HL-60/S4 treated with phorbol 12-myristate 13-acetate at 8.2 ng/mL for 4 days and 3 days (cell line): Measurements from ENCODE around the gene KIF26B.
"Not testable (repeated sequence)": the region's sequence is repeated elsewhere in the genome, so short reads cannot be mapped to it uniquely, and the experiment has no call there.

Source experiments
- in situ Hi-C: fragments of 300-500 bp; cut with MboI; formaldehyde crosslinking; loops from 2 replicates; pipeline ENCODE4 v1.15.0; 2022; ENCODE audit warnings: low sequenced_read_pairs

KIF26B gene

DNA sequence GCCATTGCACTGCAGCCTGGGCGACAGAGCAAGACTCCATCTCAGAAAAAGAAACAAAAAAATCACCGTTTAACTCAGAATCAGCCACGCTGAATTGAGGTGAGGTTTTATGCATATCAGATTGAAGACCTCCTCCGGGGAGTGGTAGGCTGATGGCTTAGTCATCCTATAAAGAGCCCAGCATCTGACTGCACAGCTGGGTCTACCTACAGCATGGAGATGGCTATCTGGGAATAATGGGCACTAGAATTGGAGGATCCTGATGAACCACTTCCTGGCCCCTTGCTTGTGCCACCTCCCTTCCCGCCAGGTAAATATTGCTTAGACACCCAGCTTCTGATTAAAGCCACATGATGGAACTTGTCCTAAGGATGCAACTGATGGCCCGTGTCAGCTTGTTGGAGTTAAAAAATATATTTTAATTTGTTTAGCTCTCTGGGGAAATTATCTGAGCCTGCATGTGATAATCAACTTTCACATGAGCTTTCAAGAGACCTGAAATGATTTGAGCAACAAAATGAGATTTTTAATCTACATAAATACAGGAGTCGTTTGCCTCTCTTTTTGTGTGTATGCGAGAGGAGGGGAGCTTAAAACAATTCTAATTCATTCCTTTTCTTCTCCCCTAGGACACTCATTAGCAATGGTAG is 157.2 kb downstream of the KIF26B start:
- in situ Hi-C loops, result no loop called here

- in situ Hi-C loops, result no loop called here
These were observed 158.8 kb downstream of the KIF26B start for GRCh38 chr1:245313576-245313975.

- in situ Hi-C loops, result no loop called here
These were observed 162.0 kb downstream of the KIF26B start for GRCh38 chr1:245316784-245317183.

GRCh38 chr1:245317217-245317616 is 162.4 kb downstream of the KIF26B start:
- in situ Hi-C loops, result no loop called here

DNA sequence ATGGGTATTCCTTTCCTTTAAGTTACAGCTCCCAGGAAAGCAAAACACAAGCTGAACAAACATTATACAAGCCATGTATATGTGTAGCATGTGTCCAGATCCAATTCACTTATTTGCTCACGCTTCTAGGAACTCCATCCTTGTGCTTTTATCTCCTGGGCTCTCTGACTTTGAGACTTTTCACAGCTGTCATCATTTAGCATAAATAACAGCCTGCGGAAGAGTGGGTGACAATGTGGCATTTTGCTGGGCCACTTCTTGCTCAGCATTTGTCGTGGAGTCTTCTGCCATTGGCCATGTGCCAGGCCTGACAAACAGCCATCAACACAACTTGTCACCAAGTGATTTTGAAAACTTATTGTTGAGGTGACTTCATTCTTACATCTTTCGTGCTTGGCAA is 164.3 kb downstream of the KIF26B start:
- in situ Hi-C loops, result no loop called here

DNA sequence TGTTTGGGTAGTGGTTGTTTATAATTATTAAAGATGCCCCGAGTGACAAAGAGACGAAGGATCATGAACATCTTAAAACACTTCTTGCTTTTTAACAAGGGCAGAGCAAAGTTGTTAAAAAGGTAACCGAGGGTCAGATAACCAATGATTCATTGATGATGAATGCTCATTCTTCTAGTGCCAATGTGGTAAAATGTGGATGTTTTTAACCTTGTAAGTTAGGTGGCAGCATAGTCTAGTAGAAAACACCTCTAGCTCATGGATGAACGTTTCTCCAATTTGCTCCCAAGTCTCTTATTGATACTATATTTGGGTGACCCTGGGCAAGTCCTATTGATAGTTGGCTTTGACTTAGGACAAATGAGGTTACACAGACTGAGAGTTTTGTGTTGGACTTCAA is 167.9 kb downstream of the KIF26B start:
- in situ Hi-C loops, result no loop called here

GRCh38 chr1:245323765-245324164 is 169.0 kb downstream of the KIF26B start:
- in situ Hi-C loops, result not testable (repeated sequence)

GRCh38 chr1:245325922-245326795 is 171.4 kb downstream of the KIF26B start:
- in situ Hi-C loops, result no loop called here

- in situ Hi-C loops, result no loop called here
These were observed 172.6 kb downstream of the KIF26B start for GRCh38 chr1:245327360-245327759.

DNA sequence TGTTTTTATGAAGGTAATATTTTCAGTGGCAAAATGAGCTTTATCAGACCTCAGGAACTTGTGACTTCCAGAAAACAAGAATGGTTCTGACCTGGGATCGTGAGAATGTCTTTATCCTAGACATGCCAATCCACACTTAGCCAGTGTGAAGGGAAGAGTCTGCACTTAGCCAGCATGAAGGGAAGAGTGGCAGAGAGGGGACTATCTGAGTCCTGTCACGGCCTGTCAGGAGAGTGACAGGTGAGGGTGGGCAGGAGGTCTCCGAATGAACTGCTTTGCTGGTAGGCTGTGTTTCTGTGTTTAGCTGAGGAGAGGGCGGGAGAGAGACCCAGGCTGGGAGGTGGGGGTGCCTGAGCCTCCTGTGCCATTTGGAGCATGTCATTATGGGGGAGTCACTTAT is 173.1 kb downstream of the KIF26B start:
- in situ Hi-C loops, result no loop called here

DNA sequence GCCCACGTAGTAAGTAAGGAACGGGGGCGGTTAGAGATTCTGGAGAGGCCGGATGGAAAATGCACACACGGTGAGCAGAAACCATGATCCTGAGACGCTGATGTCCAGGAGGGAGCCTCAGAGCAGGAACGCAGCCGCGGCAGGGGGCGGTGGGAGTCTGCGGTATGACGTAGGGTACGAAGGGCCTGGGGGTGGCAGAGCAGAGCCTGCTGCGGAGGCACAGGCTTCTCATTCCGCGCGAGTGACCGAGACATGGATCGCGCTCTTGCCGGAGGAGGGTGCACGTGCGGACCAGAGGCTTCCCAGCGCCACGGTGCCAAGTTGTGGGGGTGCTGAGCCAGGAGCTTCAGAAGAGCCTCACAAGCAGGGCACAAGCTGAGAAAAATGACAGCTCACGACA is 176.2 kb downstream of the KIF26B start:
- in situ Hi-C loops, result no loop called here

- in situ Hi-C loops, result no loop called here
These were observed 177.3 kb downstream of the KIF26B start for GRCh38 chr1:245332085-245332484.

- in situ Hi-C loops, result no loop called here
These were observed 177.7 kb downstream of the KIF26B start for GRCh38 chr1:245332513-245332912.

GRCh38 chr1:245334235-245334634 is 179.4 kb downstream of the KIF26B start:
- in situ Hi-C loops, result no loop called here

GRCh38 chr1:245334827-245335490 is 180.2 kb downstream of the KIF26B start:
- in situ Hi-C loops, result no loop called here

- in situ Hi-C loops, result not testable (repeated sequence)
These were observed 180.9 kb downstream of the KIF26B start for GRCh38 chr1:245335684-245336083.

GRCh38 chr1:245336149-245336983 is 181.6 kb downstream of the KIF26B start:
- in situ Hi-C loops, result no loop called here

DNA sequence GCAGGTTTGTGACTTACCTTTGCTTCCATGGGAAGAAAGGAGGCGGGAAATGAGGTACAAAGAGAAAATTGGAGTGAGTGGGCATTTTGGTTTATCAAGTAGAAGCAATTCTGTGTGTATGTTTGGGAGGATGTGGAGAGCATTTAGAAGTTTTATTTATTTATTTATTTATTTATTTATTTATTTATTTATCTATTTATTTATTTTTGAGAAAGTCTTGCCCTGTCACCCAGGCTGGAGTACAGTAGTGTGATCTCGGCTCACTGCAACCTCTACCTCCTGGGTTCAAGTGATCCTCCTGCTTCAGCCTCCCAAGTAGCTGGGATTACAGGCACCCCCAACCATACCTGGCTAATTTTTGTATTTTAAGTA is 182.2 kb downstream of the KIF26B start:
- in situ Hi-C loops, result not testable (repeated sequence)

DNA sequence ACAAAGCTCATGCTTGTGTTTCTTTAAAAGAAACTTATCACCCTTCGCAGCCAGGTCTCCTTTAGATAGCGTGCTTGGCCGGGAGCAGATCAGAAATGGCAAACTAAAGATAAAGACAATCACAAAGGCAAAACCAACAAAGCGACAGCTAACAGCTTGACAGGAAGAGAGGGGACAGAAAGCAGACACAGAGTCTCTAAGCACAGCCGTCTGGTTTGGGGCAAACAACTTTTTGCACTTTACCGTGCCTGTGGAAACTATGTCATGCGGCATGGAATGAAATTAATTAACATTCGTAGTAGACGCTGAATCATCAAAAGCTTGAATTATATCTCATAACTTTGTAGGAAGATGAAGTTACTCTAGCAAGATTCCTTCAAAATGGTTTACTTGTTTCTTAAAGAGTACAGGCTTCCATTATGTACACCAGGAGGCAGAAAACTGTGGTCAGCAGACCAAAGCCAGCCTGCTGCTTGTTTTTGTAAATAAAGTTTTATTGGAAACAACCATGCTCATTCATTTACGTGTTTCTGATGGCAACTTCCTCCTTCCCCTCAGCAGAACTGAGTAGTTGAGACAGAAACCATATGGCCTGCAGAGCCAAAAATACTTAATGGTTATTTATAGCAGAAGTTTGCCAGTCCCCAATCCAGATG is 183.2 kb downstream of the KIF26B start:
- in situ Hi-C loops, result no loop called here

DNA sequence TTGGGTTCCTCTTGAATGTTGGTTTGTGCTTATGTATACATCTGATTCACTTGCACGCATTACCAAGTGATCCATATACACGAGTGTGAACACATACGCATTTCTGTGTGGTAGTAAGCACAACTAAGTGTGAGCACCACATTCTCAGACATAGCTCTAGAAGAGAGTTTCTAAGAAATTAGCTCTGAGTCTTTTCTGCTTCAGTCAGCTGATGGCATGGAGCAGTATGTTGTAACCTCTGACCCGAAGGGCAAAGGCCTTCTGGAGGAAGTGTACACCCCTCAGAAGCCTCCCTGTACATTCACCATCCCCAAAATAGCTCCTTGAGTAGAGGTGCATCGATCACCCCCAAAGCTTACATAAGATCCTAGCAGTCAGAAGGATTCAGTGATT is 183.7 kb downstream of the KIF26B start:
- in situ Hi-C loops, result no loop called here
